Sciatic nerve (tissue), 2 donors: Measurements from ENCODE around the gene ADD3. TPM values are rescaled to one million over a fixed set of nuclear protein-coding genes. Genes with fewer than 3 reads are reported as not detected.

ENCODE experiments used
- ATAC-seq: fragments of 200-7000 bp; cut with Tn5 transposase; one replicate; pipeline ENCODE4 v1.9.1; 2020; ENCODE audit warnings: mild to moderate bottlenecking, moderate library complexity
- DNase-seq: peaks from one replicate; pipeline ENCODE4 v3.0.0-alpha.2; 2020; ENCODE audit warnings: low spot score
- intact Hi-C: fragments of 100-400 bp; cut with DNase I; formaldehyde crosslinking; loops from one replicate; pipeline ENCODE4 v1.14.2; 2022
- total RNA-seq: library from RNA; stranded (reverse); fragmentation: NEBNext Ultra II Directional; extraction: Animal tissue kit (Norgen Biotek cat#: 25700); gene quantifications from one replicate; pipeline ENCODE4 v1.2.1, GENCODE V29; 2021
- donor health status: DM: no; HTN: no; CAD: no.
- donor health status: DM: no; HTN: no; CAD: no.

Gene ADD3
- total RNA-seq, 1 donor from 2014 or later: 321 TPM

GRCh38 chr10:110158051-110159005 is 150.5 kb downstream of the ADD3 start:
- intact Hi-C loops: no loop called here
- ATAC-seq: no peak
- DNase-seq: no peak

GRCh38 chr10:110160081-110160480 is 152.3 kb downstream of the ADD3 start:
- ATAC-seq: no peak
- no peak for DNase-seq
- intact Hi-C loops: no loop called here

- ATAC-seq: no peak
- intact Hi-C loops: no loop called here
- DNase-seq: no peak
Measured at GRCh38 chr10:110160522-110160921, 152.7 kb downstream of the ADD3 start.

GRCh38 chr10:110162741-110163145 is 155.0 kb downstream of the ADD3 start:
- intact Hi-C loops: no loop called here
- ATAC-seq: no peak

GRCh38 chr10:110163192-110163773 is 155.5 kb downstream of the ADD3 start:
- ATAC-seq: no peak
- intact Hi-C loops: no loop called here

More at GRCh38 chr10:110162741-110163145, 155.0 kb downstream of the ADD3 start:
- peak; percentile 47 for DNase-seq

GRCh38 chr10:110163841-110164240 is 156.1 kb downstream of the ADD3 start:
- DNase-seq (no peak), ATAC-seq (no peak)
- intact Hi-C loops: no loop called here

More at GRCh38 chr10:110163192-110163773, 155.5 kb downstream of the ADD3 start:
- DNase-seq: no peak

- intact Hi-C loops: no loop called here
- DNase-seq: no peak
- ATAC-seq: no peak
Measured at GRCh38 chr10:110165239-110165638, 157.5 kb downstream of the ADD3 start.

- intact Hi-C loops: no loop called here
- DNase-seq: no peak
- ATAC-seq: no peak
Measured at GRCh38 chr10:110167149-110167548, 159.4 kb downstream of the ADD3 start.

- intact Hi-C loops: no loop called here
- ATAC-seq: peak; percentile 36
Measured at GRCh38 chr10:110168601-110169481, 161.1 kb downstream of the ADD3 start.

GRCh38 chr10:110169586-110169985 is 161.8 kb downstream of the ADD3 start:
- no peak for ATAC-seq
- no peak for DNase-seq
- intact Hi-C loops: no loop called here

More at GRCh38 chr10:110168601-110169481, 161.1 kb downstream of the ADD3 start:
- DNase-seq: no peak

- DNase-seq (no peak), ATAC-seq (peak; percentile 28)
- intact Hi-C loops: no loop called here
Measured at GRCh38 chr10:110170142-110170971, 162.6 kb downstream of the ADD3 start.

GRCh38 chr10:110171032-110171431 is 163.2 kb downstream of the ADD3 start:
- ATAC-seq (no peak), DNase-seq (no peak)
- intact Hi-C loops: no loop called here

- DNase-seq: no peak
- intact Hi-C loops: no loop called here
- ATAC-seq: no peak
Measured at GRCh38 chr10:110172155-110172554, 164.4 kb downstream of the ADD3 start.

- intact Hi-C loops: no loop called here
- DNase-seq: no peak
- no peak for ATAC-seq
Measured at GRCh38 chr10:110174201-110174600, 166.4 kb downstream of the ADD3 start.

GRCh38 chr10:110174816-110175215 is 167.0 kb downstream of the ADD3 start:
- intact Hi-C loops: no loop called here
- no peak for DNase-seq
- ATAC-seq: no peak

GRCh38 chr10:110175406-110175805 is 167.6 kb downstream of the ADD3 start:
- DNase-seq (no peak), ATAC-seq (no peak)
- intact Hi-C loops: no loop called here

GRCh38 chr10:110176141-110177030 is 168.6 kb downstream of the ADD3 start:
- intact Hi-C loops: no loop called here
- DNase-seq: no peak
- ATAC-seq: no peak

- intact Hi-C loops: no loop called here
- ATAC-seq: no peak
- DNase-seq: no peak
Measured at GRCh38 chr10:110179220-110179619, 171.4 kb downstream of the ADD3 start.
